Liver (tissue), 9 donors: Measurements from ENCODE around the gene AOPEP. TPM values are rescaled to one million over a fixed set of nuclear protein-coding genes. Genes with fewer than 3 reads are reported as not detected.

ENCODE experiments used
- DNase-seq: peaks from one replicate; pipeline ENCODE4 v3.0.0-alpha.2; 2017; ENCODE audit warnings: low spot score
- H3K27ac ChIP-seq, 2 donors: one replicate each; pipeline ENCODE4 v1.7.0; 2013; ENCODE audit warnings: inconsistent platforms in 2 of 2, low read length in 2 of 2, control low read depth in 1 of 2, low read depth in 1 of 2, mild to moderate bottlenecking in 1 of 2
- H3K27me3 ChIP-seq, 4 donors: one replicate each; pipeline versions ENCODE4 v1.6.1 to v1.7.0; 2013; ENCODE audit warnings: low read length in 3 of 4, inconsistent platforms in 1 of 4, mild to moderate bottlenecking in 1 of 4, moderate library complexity in 1 of 4; ENCODE audit not compliant: control insufficient read depth in 4 of 4, insufficient read depth in 4 of 4
- H3K36me3 ChIP-seq, 4 donors: one replicate each; pipeline versions ENCODE4 v1.6.1 to v1.7.0; 2013; ENCODE audit warnings: low read length in 3 of 4, mild to moderate bottlenecking in 3 of 4, low read depth in 1 of 4, moderate library complexity in 1 of 4; ENCODE audit not compliant: control insufficient read depth in 4 of 4, insufficient read depth in 3 of 4
- H3K4me1 ChIP-seq, 4 donors: one replicate each; pipeline versions ENCODE4 v1.6.1 to v1.7.0; 2013; ENCODE audit warnings: low read length in 3 of 4, mild to moderate bottlenecking in 3 of 4, moderate library complexity in 1 of 4; ENCODE audit not compliant: control insufficient read depth in 4 of 4, insufficient read depth in 4 of 4
- H3K4me3 ChIP-seq, 3 donors: one replicate each; pipeline versions ENCODE4 v1.6.1 to v1.7.0; 2013; ENCODE audit warnings: low read length in 3 of 3, control low read depth in 1 of 3, low read depth in 1 of 3, mild to moderate bottlenecking in 1 of 3
- H3K9ac ChIP-seq, 2 donors: one replicate each; pipeline ENCODE4 v1.7.0; 2013; ENCODE audit warnings: low read length in 2 of 2, mild to moderate bottlenecking in 2 of 2, moderate library complexity in 2 of 2, control low read depth in 1 of 2, low read depth in 1 of 2
- H3K9me3 ChIP-seq, 4 donors: one replicate each; pipeline versions ENCODE4 v1.6.1 to v1.7.0; 2013; ENCODE audit warnings: low read length in 3 of 4; ENCODE audit not compliant: control insufficient read depth in 4 of 4
- EGR1 ChIP-seq, 2 donors: IDR thresholded peaks; 2 replicates each; pipeline ENCODE4 v1.6.1; 2016 to 2018; ENCODE audit warnings: antibody characterized with exemption in 2 of 2, low read depth in 2 of 2
- FOXA1 ChIP-seq: IDR thresholded peaks from 2 replicates; pipeline ENCODE4 v1.6.1; 2016; ENCODE audit warnings: antibody characterized with exemption
- FOXA2 ChIP-seq: IDR thresholded peaks from 2 replicates; pipeline ENCODE4 v1.6.1; 2016; ENCODE audit warnings: antibody characterized with exemption
- GABPA ChIP-seq, 2 donors: IDR thresholded peaks in 1 of 2; conservative IDR thresholded peaks in 1 of 2; 2 replicates each; pipeline ENCODE4 v1.6.1; 2016; ENCODE audit warnings: antibody characterized with exemption in 2 of 2, mild to moderate bottlenecking in 1 of 2, moderate library complexity in 1 of 2
- HNF4A ChIP-seq, 2 donors: conservative IDR thresholded peaks; 2 replicates each; pipeline ENCODE4 v1.6.1; 2016; ENCODE audit warnings: antibody characterized with exemption in 2 of 2, mild to moderate bottlenecking in 2 of 2
- HNF4G ChIP-seq: IDR thresholded peaks from 2 replicates; pipeline ENCODE4 v1.6.1; 2016; ENCODE audit warnings: antibody characterized with exemption
- JUND ChIP-seq, 2 donors: IDR thresholded peaks; 2 replicates each; pipeline ENCODE4 v1.6.1; 2016; ENCODE audit warnings: antibody characterized with exemption in 2 of 2
- NR2F2 ChIP-seq: IDR thresholded peaks from 2 replicates; pipeline ENCODE4 v1.6.1; 2016; ENCODE audit warnings: antibody characterized with exemption
- RAD21 ChIP-seq, 2 donors: IDR thresholded peaks; 2 replicates each; pipeline ENCODE4 v1.6.1; 2016; ENCODE audit warnings: antibody characterized with exemption in 2 of 2, mild to moderate bottlenecking in 2 of 2
- RXRA ChIP-seq, 2 donors: IDR thresholded peaks; 2 replicates each; pipeline ENCODE4 v1.6.1; 2017 to 2018; ENCODE audit warnings: antibody characterized with exemption in 2 of 2, mild to moderate bottlenecking in 1 of 2
- SP1 ChIP-seq: IDR thresholded peaks from 2 replicates; pipeline ENCODE4 v1.6.1; 2018; ENCODE audit warnings: antibody characterized with exemption, mild to moderate bottlenecking
- TAF1 ChIP-seq: conservative IDR thresholded peaks from 2 replicates; pipeline ENCODE4 v1.6.1; 2016; ENCODE audit warnings: antibody characterized with exemption, mild to moderate bottlenecking
- YY1 ChIP-seq: IDR thresholded peaks from 2 replicates; pipeline ENCODE4 v1.6.1; 2016; ENCODE audit warnings: antibody characterized with exemption, mild to moderate bottlenecking
- WGBS: extraction: QIAGEN DNeasy Blood & Tissue Kit; methylation state at CpG from one replicate; pipeline ENCODE4 v1.1.7; 2013; 5-methylcytosine and 5-hydroxymethylcytosine counted together
- polyA plus RNA-seq, 2 donors: library from polyadenylated mRNA; stranded (reverse) in 1 of 2; unstranded in 1 of 2; fragments of 200-250 nt in 1 of 2; fragments of >200 nt in 1 of 2; fragmentation: Nextera tagmentation in 1 of 2; extraction: Ambion mirVana in 1 of 2; gene quantifications; one replicate each; pipeline versions ENCODE4 v1.2.1 to v1.2.3, GENCODE V29; 2013 to 2015
- total RNA-seq, 2 donors: library from RNA; depleted of rRNA; stranded (reverse); fragments of >200 nt; gene quantifications; one replicate each; pipeline ENCODE4 v1.2.3, GENCODE V29; 2014
- TF ChIP-seq, protein P1 (sequence below): IDR thresholded peaks from 2 replicates; pipeline ENCODE4 v1.6.1; 2016; ENCODE audit warnings: antibody characterized with exemption
- TF ChIP-seq, protein P2 (sequence below): IDR thresholded peaks from 2 replicates; pipeline ENCODE4 v1.6.1; 2016; ENCODE audit warnings: antibody characterized with exemption, mild to moderate bottlenecking
- TF ChIP-seq, protein P3 (sequence below): fragments of 150-350 bp; IDR thresholded peaks from 2 replicates; pipeline ENCODE4 v1.5.1; 2017; ENCODE audit warnings: improper control_type of control experiment, low read depth, low read length; ENCODE audit not compliant: missing input control
- TF ChIP-seq, protein P4 (sequence below): IDR thresholded peaks from 2 replicates; pipeline ENCODE4 v1.6.1; 2016; ENCODE audit warnings: antibody characterized with exemption
- donor health status: healthy.
- donor health status: healthy.
- donor health status: healthy.
- donor health status: healthy.
- donor health status: healthy.

AOPEP gene
- total and polyA plus RNA-seq, 4 donors = 22.2 to 77.1 (median 34.8) TPM

DNA sequence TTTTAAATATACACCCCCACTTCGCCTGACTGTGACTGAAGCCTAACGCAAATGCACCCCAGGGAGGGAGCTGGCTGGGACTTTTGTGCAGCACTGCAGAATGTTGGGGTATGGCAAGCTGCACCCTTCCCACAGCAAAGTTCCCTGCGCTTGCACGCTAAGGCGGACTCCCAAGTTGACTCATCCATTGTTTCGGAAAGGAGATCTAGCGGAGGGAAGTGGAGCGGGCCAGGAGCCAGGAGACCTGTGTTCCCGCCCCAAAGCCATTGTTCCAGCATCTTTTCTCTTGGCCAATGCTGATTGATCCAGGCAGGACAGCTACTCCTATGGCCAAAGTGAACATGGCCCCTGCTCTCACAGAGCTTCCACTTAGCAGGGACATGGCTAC, 202.9 kb downstream of the AOPEP start:
- no peaks in the 10 kb centered on the region for H3K9me3 ChIP-seq
- no peak overlapping the region for H3K27ac ChIP-seq
- no peak for TF ChIP-seq NR2F2
- TF ChIP-seq HNF4A (conservative IDR thresholded peaks at IDR 0.05) = no peak
- TF ChIP-seq, protein P1, sequence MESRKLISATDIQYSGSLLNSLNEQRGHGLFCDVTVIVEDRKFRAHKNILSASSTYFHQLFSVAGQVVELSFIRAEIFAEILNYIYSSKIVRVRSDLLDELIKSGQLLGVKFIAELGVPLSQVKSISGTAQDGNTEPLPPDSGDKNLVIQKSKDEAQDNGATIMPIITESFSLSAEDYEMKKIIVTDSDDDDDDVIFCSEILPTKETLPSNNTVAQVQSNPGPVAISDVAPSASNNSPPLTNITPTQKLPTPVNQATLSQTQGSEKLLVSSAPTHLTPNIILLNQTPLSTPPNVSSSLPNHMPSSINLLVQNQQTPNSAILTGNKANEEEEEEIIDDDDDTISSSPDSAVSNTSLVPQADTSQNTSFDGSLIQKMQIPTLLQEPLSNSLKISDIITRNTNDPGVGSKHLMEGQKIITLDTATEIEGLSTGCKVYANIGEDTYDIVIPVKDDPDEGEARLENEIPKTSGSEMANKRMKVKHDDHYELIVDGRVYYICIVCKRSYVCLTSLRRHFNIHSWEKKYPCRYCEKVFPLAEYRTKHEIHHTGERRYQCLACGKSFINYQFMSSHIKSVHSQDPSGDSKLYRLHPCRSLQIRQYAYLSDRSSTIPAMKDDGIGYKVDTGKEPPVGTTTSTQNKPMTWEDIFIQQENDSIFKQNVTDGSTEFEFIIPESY = no peak
- TF ChIP-seq EGR1 (IDR thresholded peaks at IDR 0.05; ENCODE audit: low read depth in 2 of 2) = no peak
- TF ChIP-seq, protein P2, sequence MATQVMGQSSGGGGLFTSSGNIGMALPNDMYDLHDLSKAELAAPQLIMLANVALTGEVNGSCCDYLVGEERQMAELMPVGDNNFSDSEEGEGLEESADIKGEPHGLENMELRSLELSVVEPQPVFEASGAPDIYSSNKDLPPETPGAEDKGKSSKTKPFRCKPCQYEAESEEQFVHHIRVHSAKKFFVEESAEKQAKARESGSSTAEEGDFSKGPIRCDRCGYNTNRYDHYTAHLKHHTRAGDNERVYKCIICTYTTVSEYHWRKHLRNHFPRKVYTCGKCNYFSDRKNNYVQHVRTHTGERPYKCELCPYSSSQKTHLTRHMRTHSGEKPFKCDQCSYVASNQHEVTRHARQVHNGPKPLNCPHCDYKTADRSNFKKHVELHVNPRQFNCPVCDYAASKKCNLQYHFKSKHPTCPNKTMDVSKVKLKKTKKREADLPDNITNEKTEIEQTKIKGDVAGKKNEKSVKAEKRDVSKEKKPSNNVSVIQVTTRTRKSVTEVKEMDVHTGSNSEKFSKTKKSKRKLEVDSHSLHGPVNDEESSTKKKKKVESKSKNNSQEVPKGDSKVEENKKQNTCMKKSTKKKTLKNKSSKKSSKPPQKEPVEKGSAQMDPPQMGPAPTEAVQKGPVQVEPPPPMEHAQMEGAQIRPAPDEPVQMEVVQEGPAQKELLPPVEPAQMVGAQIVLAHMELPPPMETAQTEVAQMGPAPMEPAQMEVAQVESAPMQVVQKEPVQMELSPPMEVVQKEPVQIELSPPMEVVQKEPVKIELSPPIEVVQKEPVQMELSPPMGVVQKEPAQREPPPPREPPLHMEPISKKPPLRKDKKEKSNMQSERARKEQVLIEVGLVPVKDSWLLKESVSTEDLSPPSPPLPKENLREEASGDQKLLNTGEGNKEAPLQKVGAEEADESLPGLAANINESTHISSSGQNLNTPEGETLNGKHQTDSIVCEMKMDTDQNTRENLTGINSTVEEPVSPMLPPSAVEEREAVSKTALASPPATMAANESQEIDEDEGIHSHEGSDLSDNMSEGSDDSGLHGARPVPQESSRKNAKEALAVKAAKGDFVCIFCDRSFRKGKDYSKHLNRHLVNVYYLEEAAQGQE = no peak
- TF ChIP-seq FOXA2 = no peak
- TF ChIP-seq SP1 = no peak
- TF ChIP-seq, protein P3, sequence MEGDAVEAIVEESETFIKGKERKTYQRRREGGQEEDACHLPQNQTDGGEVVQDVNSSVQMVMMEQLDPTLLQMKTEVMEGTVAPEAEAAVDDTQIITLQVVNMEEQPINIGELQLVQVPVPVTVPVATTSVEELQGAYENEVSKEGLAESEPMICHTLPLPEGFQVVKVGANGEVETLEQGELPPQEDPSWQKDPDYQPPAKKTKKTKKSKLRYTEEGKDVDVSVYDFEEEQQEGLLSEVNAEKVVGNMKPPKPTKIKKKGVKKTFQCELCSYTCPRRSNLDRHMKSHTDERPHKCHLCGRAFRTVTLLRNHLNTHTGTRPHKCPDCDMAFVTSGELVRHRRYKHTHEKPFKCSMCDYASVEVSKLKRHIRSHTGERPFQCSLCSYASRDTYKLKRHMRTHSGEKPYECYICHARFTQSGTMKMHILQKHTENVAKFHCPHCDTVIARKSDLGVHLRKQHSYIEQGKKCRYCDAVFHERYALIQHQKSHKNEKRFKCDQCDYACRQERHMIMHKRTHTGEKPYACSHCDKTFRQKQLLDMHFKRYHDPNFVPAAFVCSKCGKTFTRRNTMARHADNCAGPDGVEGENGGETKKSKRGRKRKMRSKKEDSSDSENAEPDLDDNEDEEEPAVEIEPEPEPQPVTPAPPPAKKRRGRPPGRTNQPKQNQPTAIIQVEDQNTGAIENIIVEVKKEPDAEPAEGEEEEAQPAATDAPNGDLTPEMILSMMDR = no peak
- TF ChIP-seq, protein P4, sequence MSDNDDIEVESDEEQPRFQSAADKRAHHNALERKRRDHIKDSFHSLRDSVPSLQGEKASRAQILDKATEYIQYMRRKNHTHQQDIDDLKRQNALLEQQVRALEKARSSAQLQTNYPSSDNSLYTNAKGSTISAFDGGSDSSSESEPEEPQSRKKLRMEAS = no peak
- no peak for TF ChIP-seq GABPA (IDR thresholded peaks at IDR 0.05 in 1 of 2, conservative IDR thresholded peaks at IDR 0.05 in 1 of 2)
- TF ChIP-seq FOXA1 = no peak
- TF ChIP-seq RXRA (IDR thresholded peaks at IDR 0.05) = no peak
- no peak overlapping the region for H3K9ac ChIP-seq
- H3K4me3 ChIP-seq = no peak overlapping the region
- H3K27me3 ChIP-seq = no peaks in the 10 kb centered on the region
- DNase-seq = no peak
- H3K4me1 ChIP-seq = peaks cover 0 to 7% (median 0%) of the 10 kb centered on the region in 4 donors
- no peaks in the 10 kb centered on the region for H3K36me3 ChIP-seq
- 91% methylated on average over 9 of the region's 9 CpGs for WGBS

DNA sequence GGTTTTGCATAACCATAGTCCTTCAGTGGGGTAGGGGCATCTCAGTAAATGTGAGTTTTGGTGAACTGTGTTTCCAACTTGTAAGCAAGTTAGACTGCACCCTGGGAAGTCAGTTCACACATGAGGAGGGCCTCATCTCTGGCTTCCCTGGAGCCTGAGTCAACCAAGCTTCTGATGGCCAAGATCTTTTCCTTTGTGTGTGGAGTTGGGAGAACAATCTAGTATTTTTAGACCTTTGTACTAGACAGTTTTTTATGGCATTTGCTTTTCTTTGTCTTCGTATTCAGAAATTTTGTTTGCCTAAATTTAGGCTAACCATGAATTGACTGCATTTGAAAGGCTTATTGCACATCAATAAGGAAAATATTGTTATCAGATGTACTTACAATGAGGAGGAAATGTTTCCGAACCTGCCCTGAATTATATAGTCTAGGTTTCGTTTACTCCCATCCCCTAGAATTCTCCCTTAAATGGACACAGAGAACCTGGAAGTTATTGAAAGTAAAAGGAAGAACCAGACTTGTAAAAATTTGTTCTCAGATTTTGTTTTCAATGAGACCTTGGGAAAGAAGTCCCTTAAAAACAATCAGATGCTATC, 204.6 kb downstream of the AOPEP start:
- H3K9ac ChIP-seq = no peak overlapping the region
- TF ChIP-seq GABPA (IDR thresholded peaks at IDR 0.05 in 1 of 2, conservative IDR thresholded peaks at IDR 0.05 in 1 of 2) (no peak), SP1 (no peak), NR2F2 (no peak), FOXA1 (no peak), EGR1 (IDR thresholded peaks at IDR 0.05; ENCODE audit: low read depth in 2 of 2) (no peak), RXRA (IDR thresholded peaks at IDR 0.05) (no peak), TAF1 (no peak), RAD21 (IDR thresholded peaks at IDR 0.05) (no peak), HNF4G (no peak), JUND (IDR thresholded peaks at IDR 0.05) (no peak), FOXA2 (no peak), HNF4A (conservative IDR thresholded peaks at IDR 0.05) (no peak), YY1 (no peak)
- TF ChIP-seq, protein P2 = no peak
- TF ChIP-seq, protein P1 = no peak
- TF ChIP-seq, protein P4 = no peak

More for the DNA sequence above, 204.6 kb downstream of the AOPEP start:
- no peaks in the 10 kb centered on the region for H3K9me3 ChIP-seq
- H3K4me3 ChIP-seq = no peak overlapping the region
- DNase-seq = no peak
- H3K4me1 ChIP-seq = no peaks in the 10 kb centered on the region
- no peak overlapping the region for H3K27ac ChIP-seq
- no peaks in the 10 kb centered on the region for H3K36me3 ChIP-seq
- H3K27me3 ChIP-seq = no peaks in the 10 kb centered on the region
- WGBS = 90% methylated on average over 3 of the region's 3 CpGs
